Fibroblast of mammary gland (primary cell): ENCODE measurements around the gene QPRT.
"Not testable (repeated sequence)": the region's sequence is repeated elsewhere in the genome, so short reads cannot be mapped to it uniquely, and the experiment has no call there.

Experiments used
- DNase-seq: peaks from one replicate; pipeline ENCODE4 v3.0.0-alpha.2; 2010; ENCODE audit warnings: low read depth
- H3K4me3 ChIP-seq: 2 replicates; pipeline ENCODE4 v1.5.1; 2011; ENCODE audit warnings: low read depth, mild to moderate bottlenecking, low read length, moderate library complexity; ENCODE audit not compliant: control insufficient read depth
- TF ChIP-seq, protein P1 (sequence below): conservative IDR thresholded peaks from 2 replicates; pipeline ENCODE4 v1.5.1; 2011; ENCODE audit warnings: low read depth, low read length, inconsistent platforms; ENCODE audit not compliant: control insufficient read depth, insufficient read depth

Gene QPRT

DNA sequence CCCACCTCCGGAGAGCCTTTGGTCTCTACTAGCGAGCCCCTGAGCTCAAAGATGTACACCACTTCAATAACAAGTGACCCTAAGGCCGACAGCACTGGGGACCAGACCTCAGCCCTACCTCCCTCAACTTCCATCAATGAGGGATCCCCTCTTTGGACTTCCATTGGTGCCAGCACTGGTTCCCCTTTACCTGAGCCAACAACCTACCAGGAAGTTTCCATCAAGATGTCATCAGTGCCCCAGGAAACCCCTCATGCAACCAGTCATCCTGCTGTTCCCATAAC is 15.2 kb upstream of the QPRT start:
- H3K4me3 ChIP-seq = no peak overlapping the region
- DNase-seq = no peak

DNA sequence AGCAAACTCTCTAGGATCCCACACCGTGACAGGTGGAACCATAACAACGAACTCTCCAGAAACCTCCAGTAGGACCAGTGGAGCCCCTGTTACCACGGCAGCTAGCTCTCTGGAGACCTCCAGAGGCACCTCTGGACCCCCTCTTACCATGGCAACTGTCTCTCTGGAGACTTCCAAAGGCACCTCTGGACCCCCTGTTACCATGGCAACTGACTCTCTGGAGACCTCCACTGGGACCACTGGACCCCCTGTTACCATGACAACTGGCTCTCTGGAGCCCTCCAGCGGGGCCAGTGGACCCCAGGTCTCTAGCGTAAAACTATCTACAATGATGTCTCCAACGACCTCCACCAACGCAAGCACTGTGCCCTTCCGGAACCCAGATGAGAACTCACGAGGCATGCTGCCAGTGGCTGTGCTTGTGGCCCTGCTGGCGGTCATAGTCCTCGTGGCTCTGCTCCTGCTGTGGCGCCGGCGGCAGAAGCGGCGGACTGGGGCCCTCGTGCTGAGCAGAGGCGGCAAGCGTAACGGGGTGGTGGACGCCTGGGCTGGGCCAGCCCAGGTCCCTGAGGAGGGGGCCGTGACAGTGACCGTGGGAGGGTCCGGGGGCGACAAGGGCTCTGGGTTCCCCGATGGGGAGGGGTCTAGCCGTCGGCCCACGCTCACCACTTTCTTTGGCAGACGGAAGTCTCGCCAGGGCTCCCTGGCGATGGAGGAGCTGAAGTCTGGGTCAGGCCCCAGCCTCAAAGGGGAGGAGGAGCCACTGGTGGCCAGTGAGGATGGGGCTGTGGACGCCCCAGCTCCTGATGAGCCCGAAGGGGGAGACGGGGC is 14.7 kb upstream of the QPRT start:
- H3K4me3 ChIP-seq = no peak overlapping the region

More for the DNA sequence above, 15.2 kb upstream of the QPRT start:
- TF ChIP-seq, protein P1, sequence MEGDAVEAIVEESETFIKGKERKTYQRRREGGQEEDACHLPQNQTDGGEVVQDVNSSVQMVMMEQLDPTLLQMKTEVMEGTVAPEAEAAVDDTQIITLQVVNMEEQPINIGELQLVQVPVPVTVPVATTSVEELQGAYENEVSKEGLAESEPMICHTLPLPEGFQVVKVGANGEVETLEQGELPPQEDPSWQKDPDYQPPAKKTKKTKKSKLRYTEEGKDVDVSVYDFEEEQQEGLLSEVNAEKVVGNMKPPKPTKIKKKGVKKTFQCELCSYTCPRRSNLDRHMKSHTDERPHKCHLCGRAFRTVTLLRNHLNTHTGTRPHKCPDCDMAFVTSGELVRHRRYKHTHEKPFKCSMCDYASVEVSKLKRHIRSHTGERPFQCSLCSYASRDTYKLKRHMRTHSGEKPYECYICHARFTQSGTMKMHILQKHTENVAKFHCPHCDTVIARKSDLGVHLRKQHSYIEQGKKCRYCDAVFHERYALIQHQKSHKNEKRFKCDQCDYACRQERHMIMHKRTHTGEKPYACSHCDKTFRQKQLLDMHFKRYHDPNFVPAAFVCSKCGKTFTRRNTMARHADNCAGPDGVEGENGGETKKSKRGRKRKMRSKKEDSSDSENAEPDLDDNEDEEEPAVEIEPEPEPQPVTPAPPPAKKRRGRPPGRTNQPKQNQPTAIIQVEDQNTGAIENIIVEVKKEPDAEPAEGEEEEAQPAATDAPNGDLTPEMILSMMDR = no peak

DNA sequence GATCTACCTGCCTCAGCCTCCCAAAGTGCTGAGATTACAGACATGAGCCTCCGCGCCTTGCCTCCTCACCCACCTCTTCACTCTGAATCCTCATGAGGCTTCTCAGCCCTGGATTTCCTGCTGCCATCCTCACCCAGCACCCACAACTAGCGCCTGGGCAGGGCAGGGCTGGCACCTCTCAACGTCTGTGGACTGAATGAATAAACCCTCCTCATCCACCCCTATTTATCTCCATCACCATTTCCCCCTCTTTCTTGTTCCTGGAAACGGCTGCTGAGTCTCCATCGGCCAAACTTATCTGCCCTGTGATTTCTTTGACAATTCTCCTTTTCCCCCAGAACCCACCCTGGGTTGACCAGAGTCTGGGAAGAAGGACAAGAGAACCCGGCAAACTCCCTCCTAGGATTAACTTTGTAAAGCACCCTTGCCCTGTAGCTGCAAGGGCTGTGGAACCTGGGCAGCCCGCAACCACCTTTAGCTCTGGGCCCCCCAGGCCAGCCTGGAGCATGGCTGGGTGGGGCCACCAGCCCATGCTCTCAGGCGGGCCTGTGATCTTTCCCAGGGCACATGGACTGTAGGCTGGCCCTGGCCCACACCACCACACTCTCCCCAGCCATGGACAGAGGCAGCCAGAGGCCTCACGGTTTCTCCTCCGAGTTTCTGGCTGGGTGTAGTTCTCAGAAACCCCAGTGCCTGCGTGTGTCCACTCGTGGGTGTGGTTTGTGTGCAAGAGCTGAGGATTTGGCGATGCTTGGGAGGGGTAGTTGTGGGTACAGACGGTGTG is 13.5 kb upstream of the QPRT start:
- H3K4me3 ChIP-seq = no peak overlapping the region
- TF ChIP-seq, protein P1 = no peak
- DNase-seq = no peak

More for the DNA sequence above, 14.7 kb upstream of the QPRT start:
- no peak for DNase-seq
- TF ChIP-seq, protein P1 = no peak

DNA sequence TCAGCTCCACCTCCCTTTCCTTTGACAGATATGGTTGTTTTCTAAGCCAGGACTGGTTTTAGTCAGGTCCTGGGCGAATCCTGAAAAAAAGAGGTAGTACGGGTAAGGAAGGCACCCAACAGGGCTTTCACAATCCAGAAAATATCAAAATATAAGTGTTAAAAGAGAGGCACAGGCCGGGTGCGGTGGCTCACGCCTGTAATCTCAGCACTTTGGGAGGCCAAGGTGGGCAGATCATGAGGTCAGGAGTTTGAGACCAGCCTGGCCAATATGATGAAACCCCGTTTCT is 11.7 kb upstream of the QPRT start:
- H3K4me3 ChIP-seq, DNase-seq: not testable (repeated sequence)

DNA sequence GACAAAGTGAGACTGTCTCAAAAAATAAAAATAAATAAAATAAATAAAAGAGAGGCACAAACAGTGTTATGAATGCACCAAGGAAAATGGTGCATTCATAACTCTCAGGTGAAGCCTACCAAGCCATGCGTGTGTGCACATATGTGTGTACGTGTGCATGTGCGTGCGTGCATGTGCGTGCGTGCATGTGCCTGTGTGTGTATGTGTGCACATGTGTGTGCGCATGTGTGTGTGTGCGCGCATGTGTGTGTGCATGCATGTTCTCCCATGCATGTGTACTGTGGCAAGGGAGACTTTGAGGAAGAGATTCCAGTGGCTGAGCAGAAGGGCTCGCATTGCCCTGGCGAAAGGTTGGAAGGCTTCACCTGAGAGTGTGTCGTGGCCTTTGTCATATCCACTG is 11.2 kb upstream of the QPRT start:
- no peak overlapping the region for H3K4me3 ChIP-seq
- no peak for DNase-seq
- TF ChIP-seq, protein P1 = no peak

DNA sequence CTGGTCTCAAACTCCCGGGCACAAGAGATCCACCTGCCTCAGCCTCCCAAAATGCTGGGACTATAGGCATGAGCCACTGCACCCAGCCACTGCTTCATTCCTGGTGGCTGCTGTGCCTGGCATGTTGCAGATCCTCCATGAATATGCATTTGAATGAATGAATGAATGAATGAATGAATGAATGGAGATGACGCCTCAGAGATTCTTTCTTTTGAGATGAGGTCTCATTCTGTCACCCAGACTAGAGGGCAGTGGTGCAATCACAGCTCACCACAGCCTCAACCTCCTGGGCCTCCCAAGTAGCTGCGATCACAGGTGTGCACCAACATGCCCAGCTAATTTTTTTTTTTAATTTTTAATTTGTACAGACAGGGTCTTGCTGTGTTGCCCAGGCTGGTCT is 10.7 kb upstream of the QPRT start:
- TF ChIP-seq, protein P1 = no peak
- no peak overlapping the region for H3K4me3 ChIP-seq
- DNase-seq = no peak

DNA sequence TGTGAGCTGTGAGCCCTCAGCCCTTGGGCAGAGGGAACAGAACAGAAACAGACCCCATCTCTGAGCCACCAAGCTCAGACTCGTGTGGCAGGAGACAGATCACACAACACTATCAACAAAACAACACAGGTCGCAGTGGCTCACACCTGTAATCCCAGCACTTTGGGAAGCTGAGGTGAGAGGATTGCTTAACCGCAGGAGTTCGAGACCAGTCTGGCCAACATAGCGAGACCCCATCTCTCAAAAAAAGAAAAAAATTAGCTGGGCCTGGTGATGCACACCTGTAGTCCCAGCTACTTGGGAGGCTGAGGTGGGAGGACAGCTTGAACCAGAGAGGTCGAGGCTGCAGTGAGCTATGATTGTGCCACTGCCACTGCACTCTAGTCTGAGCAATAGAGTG is 5.5 kb upstream of the QPRT start:
- TF ChIP-seq, protein P1 = no peak
- H3K4me3 ChIP-seq = no peak overlapping the region
- DNase-seq = no peak
